ENCODE measurements around the gene CYTH4. TPM values are rescaled to one million over a fixed set of nuclear protein-coding genes. Genes with fewer than 3 reads are reported as not detected.

The CYTH4 gene
- total and polyA plus RNA-seq, 5 experiments from 2014 or later, result 48.9 to 193 (median 60.8) TPM

GRCh38 chr22:37329238-37330140 lies 47.2 kb downstream of the CYTH4 start:
- peaks cover 5 to 13% (median 6%) of the 10 kb centered on the region in 4 donors for H3K4me1 Mint-ChIP-seq
- peak overlapping the region in 1 of 10 donors; percentile 78 for H3K27ac Mint-ChIP-seq
- H3K27me3 Mint-ChIP-seq, result peaks cover 21 to 79% (median 42%) of the 10 kb centered on the region in 5 donors

GRCh38 chr22:37330200-37331033 lies 48.1 kb downstream of the CYTH4 start:
- DNase-seq (no peak), ATAC-seq (no peak)
- Mint-ChIP-seq H3K4me3 (no peak overlapping the region), H3K4me1 (peaks cover 8 to 15% (median 11%) of the 10 kb centered on the region in 4 donors), H3K9me3 (no peaks in the 10 kb centered on the region), H3K27ac (peak overlapping the region in 1 of 10 donors; percentile 58), H3K36me3 (peaks cover 0 to 3% (median 0%) of the 10 kb centered on the region in 3 donors), H3K27me3 (peaks cover 24 to 86% (median 47%) of the 10 kb centered on the region in 5 donors)
- POLR2A ChIA-PET, result no interaction called here

More at GRCh38 chr22:37329238-37330140, 47.2 kb downstream of the CYTH4 start:
- DNase-seq, result no peak
- no peak for ATAC-seq
- H3K36me3 Mint-ChIP-seq, result peaks cover 0 to 3% (median 0%) of the 10 kb centered on the region in 3 donors
- H3K9me3 Mint-ChIP-seq, result no peaks in the 10 kb centered on the region
- POLR2A ChIA-PET, result no interaction called here
- no peak overlapping the region for H3K4me3 Mint-ChIP-seq

- Mint-ChIP-seq H3K4me3 (no peak overlapping the region), H3K27ac (no peak overlapping the region), H3K4me1 (peaks cover 9 to 16% (median 12%) of the 10 kb centered on the region in 4 donors), H3K27me3 (peaks cover 25 to 93% (median 51%) of the 10 kb centered on the region in 5 donors), H3K36me3 (peaks cover 0 to 3% (median 0%) of the 10 kb centered on the region in 3 donors), H3K9me3 (no peaks in the 10 kb centered on the region)
- POLR2A ChIA-PET, result no interaction called here
- ATAC-seq (no peak), DNase-seq (no peak)
Observed at GRCh38 chr22:37331034-37331428, 48.7 kb downstream of the CYTH4 start.

GRCh38 chr22:37331856-37332536 lies 49.7 kb downstream of the CYTH4 start:
- H3K9me3 Mint-ChIP-seq, result no peaks in the 10 kb centered on the region

GRCh38 chr22:37333724-37334460 lies 51.6 kb downstream of the CYTH4 start:
- Mint-ChIP-seq H3K4me1 (peaks cover 7 to 16% (median 11%) of the 10 kb centered on the region in 4 donors), H3K4me3 (peak overlapping the region in 8 of 10 donors; percentile 36 to 75 (median 52)), H3K36me3 (no peaks in the 10 kb centered on the region), H3K27ac (no peak overlapping the region), H3K9me3 (no peaks in the 10 kb centered on the region), H3K27me3 (peaks cover 19 to 69% (median 49%) of the 10 kb centered on the region in 5 donors)
- DNase-seq, result no peak
- POLR2A ChIA-PET, result interaction anchor here (0.7 to 1.1 kb wide), 3 partner anchors 20 to 185 kb away, joined by 3 to 4 read pairs (median 4); partner anchors contain the start of gene CYTH4
- ATAC-seq, result peak in 1 of 2 donors; percentile 14

More at GRCh38 chr22:37331856-37332536, 49.7 kb downstream of the CYTH4 start:
- POLR2A ChIA-PET, result interaction anchor here (0.7 to 0.9 kb wide), 2 partner anchors 63 to 251 kb away, joined by 3 read pairs; no protein-coding TSS in a partner anchor
- H3K36me3 Mint-ChIP-seq, result no peaks in the 10 kb centered on the region
- peaks cover 7 to 16% (median 11%) of the 10 kb centered on the region in 4 donors for H3K4me1 Mint-ChIP-seq
- H3K27ac Mint-ChIP-seq, result no peak overlapping the region
- ATAC-seq (no peak), DNase-seq (no peak)
- no peak overlapping the region for H3K4me3 Mint-ChIP-seq
- H3K27me3 Mint-ChIP-seq, result peaks cover 22 to 88% (median 49%) of the 10 kb centered on the region in 5 donors

- peak overlapping the region in 8 of 10 donors; percentile 36 to 75 (median 52) for H3K4me3 Mint-ChIP-seq
- no peaks in the 10 kb centered on the region for H3K9me3 Mint-ChIP-seq
- POLR2A ChIA-PET, result interaction anchor here (1.1 kb wide), 1 partner anchor 20 kb away, joined by 3 read pairs; no protein-coding TSS in a partner anchor
Observed at GRCh38 chr22:37334461-37334858, 52.2 kb downstream of the CYTH4 start.

GRCh38 chr22:37334859-37335805 lies 52.8 kb downstream of the CYTH4 start:
- Mint-ChIP-seq H3K9me3 (no peaks in the 10 kb centered on the region), H3K4me3 (peak overlapping the region in 7 of 10 donors; percentile 5 to 57 (median 43)), H3K36me3 (no peaks in the 10 kb centered on the region), H3K27me3 (peaks cover 19 to 57% (median 40%) of the 10 kb centered on the region in 5 donors), H3K27ac (peak overlapping the region in 2 of 10 donors; percentile 24 to 40), H3K4me1 (peaks cover 5 to 16% (median 11%) of the 10 kb centered on the region in 4 donors)
- DNase-seq (no peak), ATAC-seq (no peak)
- POLR2A ChIA-PET, result no interaction called here

More at GRCh38 chr22:37334461-37334858, 52.2 kb downstream of the CYTH4 start:
- H3K4me1 Mint-ChIP-seq, result peaks cover 5 to 16% (median 11%) of the 10 kb centered on the region in 4 donors
- DNase-seq, result no peak
- no peak overlapping the region for H3K27ac Mint-ChIP-seq
- H3K36me3 Mint-ChIP-seq, result no peaks in the 10 kb centered on the region
- ATAC-seq, result peak in 1 of 2 donors; percentile 35
- H3K27me3 Mint-ChIP-seq, result peaks cover 19 to 63% (median 45%) of the 10 kb centered on the region in 5 donors

- peaks cover 5 to 16% (median 11%) of the 10 kb centered on the region in 4 donors for H3K4me1 Mint-ChIP-seq
- H3K27ac Mint-ChIP-seq, result no peak overlapping the region
- H3K27me3 Mint-ChIP-seq, result peaks cover 19 to 52% (median 39%) of the 10 kb centered on the region in 5 donors
- H3K4me3 Mint-ChIP-seq, result no peak overlapping the region
- ATAC-seq (no peak), DNase-seq (no peak)
- POLR2A ChIA-PET, result no interaction called here
- no peaks in the 10 kb centered on the region for H3K9me3 Mint-ChIP-seq
- no peaks in the 10 kb centered on the region for H3K36me3 Mint-ChIP-seq
Observed at GRCh38 chr22:37335806-37336199, 53.5 kb downstream of the CYTH4 start.

GRCh38 chr22:37336579-37336978 lies 54.3 kb downstream of the CYTH4 start:
- DNase-seq (no peak), ATAC-seq (no peak)
- peaks cover 5 to 20% (median 11%) of the 10 kb centered on the region in 4 donors for H3K4me1 Mint-ChIP-seq
- H3K4me3 Mint-ChIP-seq, result no peak overlapping the region
- peaks cover 19 to 48% (median 38%) of the 10 kb centered on the region in 5 donors for H3K27me3 Mint-ChIP-seq
- POLR2A ChIA-PET, result no interaction called here
- no peak overlapping the region for H3K27ac Mint-ChIP-seq
- H3K36me3 Mint-ChIP-seq, result no peaks in the 10 kb centered on the region
- H3K9me3 Mint-ChIP-seq, result no peaks in the 10 kb centered on the region

- DNase-seq (no peak), ATAC-seq (no peak)
- H3K27ac Mint-ChIP-seq, result no peak overlapping the region
- no peaks in the 10 kb centered on the region for H3K9me3 Mint-ChIP-seq
- no peaks in the 10 kb centered on the region for H3K36me3 Mint-ChIP-seq
- H3K4me1 Mint-ChIP-seq, result peaks cover 5 to 28% (median 16%) of the 10 kb centered on the region in 4 donors
- POLR2A ChIA-PET, result no interaction called here
- H3K4me3 Mint-ChIP-seq, result no peak overlapping the region
- H3K27me3 Mint-ChIP-seq, result peaks cover 15 to 40% (median 31%) of the 10 kb centered on the region in 5 donors
Observed at GRCh38 chr22:37337204-37337943, 55.1 kb downstream of the CYTH4 start.
